SK-N-SH (cell line): ENCODE measurements around the gene XCR1.
A peak's percentile ranks its signal among the peaks of the same experiment; 100 is the strongest.

Experiments
- CHD2 ChIP-seq: fragments of 150-350 bp; IDR thresholded peaks from 2 replicates; pipeline ENCODE4 v1.6.1; 2018; ENCODE audit warnings: low read length; ENCODE audit not compliant: partially characterized antibody
- CTCF ChIP-seq: fragments of 200-600 bp; sonication (generic); IDR thresholded peaks from 2 replicates; pipeline ENCODE4 v1.6.1; 2017; ENCODE audit warnings: antibody characterized with exemption, mild to moderate bottlenecking, moderate library complexity
- EP300 ChIP-seq, 2 experiments: IDR thresholded peaks; 2 replicates each; pipeline versions ENCODE4 v1.4.0 to v1.6.1; 2012; ENCODE audit warnings: borderline replicate concordance in 1 of 2, low read depth in 1 of 2, low read length in 1 of 2
- EZH2phosphoT487 ChIP-seq: fragments of 200-600 bp; sonication (generic); IDR thresholded peaks from 2 replicates; pipeline ENCODE4 v1.6.1; 2017; ENCODE audit warnings: low read depth, mixed run types, mild to moderate bottlenecking, antibody characterized with exemption, moderate library complexity, borderline replicate concordance
- FOXM1 ChIP-seq: IDR thresholded peaks from 2 replicates; pipeline ENCODE4 v1.4.0; 2012; ENCODE audit warnings: low read depth, mild to moderate bottlenecking
- IRF3 ChIP-seq: fragments of 150-350 bp; IDR thresholded peaks from 2 replicates; pipeline ENCODE4 v1.6.1; 2016; ENCODE audit warnings: mild to moderate bottlenecking, low read depth, low read length
- JUND ChIP-seq: IDR thresholded peaks from 2 replicates; pipeline ENCODE4 v1.4.0; 2012
- MEF2A ChIP-seq: IDR thresholded peaks from 2 replicates; pipeline ENCODE4 v1.4.0; 2012; ENCODE audit warnings: low read depth, borderline replicate concordance
- POLR2AphosphoS5 ChIP-seq: IDR thresholded peaks from 2 replicates; pipeline ENCODE4 v1.6.1; 2012; ENCODE audit warnings: low read depth, low read length
- RAD21 ChIP-seq: IDR thresholded peaks from 2 replicates; pipeline ENCODE4 v1.6.1; 2012; ENCODE audit warnings: mild to moderate bottlenecking, low read length
- RXRA ChIP-seq: IDR thresholded peaks from 2 replicates; pipeline ENCODE4 v1.4.0; 2012; ENCODE audit warnings: low read depth, mild to moderate bottlenecking, borderline replicate concordance
- TAF1 ChIP-seq: IDR thresholded peaks from 2 replicates; pipeline ENCODE4 v1.6.1; 2012; ENCODE audit warnings: low read depth, mild to moderate bottlenecking, low read length, moderate library complexity, borderline replicate concordance
- YY1 ChIP-seq: IDR thresholded peaks from 2 replicates; pipeline ENCODE4 v1.4.0; 2012; ENCODE audit warnings: low read depth, mild to moderate bottlenecking
- TF ChIP-seq, protein P1 (sequence below): IDR thresholded peaks from 2 replicates; pipeline ENCODE4 v1.4.0; 2012; ENCODE audit warnings: low read depth

DNA sequence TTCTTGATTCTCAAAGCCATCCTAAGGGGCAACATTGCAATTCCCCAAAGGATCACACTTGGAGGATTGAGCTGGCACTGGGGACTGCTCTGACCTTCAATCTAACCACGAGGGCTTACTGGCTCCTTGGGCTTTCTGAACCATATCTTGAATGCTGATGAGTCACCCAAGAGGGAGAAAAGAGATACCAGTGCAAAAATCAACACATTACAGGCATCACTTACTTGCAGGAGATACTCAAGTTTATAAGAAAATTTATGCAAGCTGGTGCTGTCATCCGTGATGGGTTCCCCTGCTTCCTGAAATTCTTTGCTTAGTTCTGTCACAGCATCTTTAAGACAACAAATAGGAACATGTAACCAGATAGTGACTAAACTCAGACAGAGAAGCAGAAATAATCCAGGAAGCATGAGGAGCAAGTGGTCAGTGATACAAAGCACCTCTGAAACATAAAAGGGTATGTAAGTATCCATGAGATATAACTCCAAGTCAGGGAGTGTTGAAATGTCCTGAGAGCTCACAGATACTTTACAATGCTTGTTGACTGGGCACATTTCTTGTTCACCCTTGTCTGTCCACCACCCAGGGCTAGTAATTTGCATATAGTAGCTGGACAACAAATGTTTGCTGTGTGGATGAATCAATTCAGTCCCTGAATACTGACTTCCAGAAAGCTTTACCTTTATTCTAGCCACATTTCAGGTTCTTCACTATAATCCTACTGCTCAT, 45.8 kb downstream of the XCR1 start:
- TF ChIP-seq CTCF: no peak
- no peak for TF ChIP-seq YY1
- peak; percentile 45; the same call in 1 of the 2 replicates for TF ChIP-seq JUND
- no peak for TF ChIP-seq EP300 (IDR thresholded peaks at IDR 0.05; ENCODE audit: borderline replicate concordance in 1 of 2, low read depth in 1 of 2, low read length in 1 of 2)
- no peak for TF ChIP-seq TAF1
- TF ChIP-seq EZH2phosphoT487: no peak
- TF ChIP-seq MEF2A: no peak
- TF ChIP-seq RAD21: no peak
- TF ChIP-seq, protein P1, sequence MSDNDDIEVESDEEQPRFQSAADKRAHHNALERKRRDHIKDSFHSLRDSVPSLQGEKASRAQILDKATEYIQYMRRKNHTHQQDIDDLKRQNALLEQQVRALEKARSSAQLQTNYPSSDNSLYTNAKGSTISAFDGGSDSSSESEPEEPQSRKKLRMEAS: no peak
- no peak for TF ChIP-seq FOXM1
- no peak for TF ChIP-seq POLR2AphosphoS5
- no peak for TF ChIP-seq RXRA
- TF ChIP-seq IRF3: no peak
- TF ChIP-seq CHD2: no peak
